Epithelial cell of alveolus of lung (primary cell): Measurements from ENCODE around the gene ZMIZ1. TPM values are rescaled to one million over a fixed set of nuclear protein-coding genes. Genes with fewer than 3 reads are reported as not detected.

Experiments
- total RNA-seq: library from RNA; depleted of rRNA; stranded (reverse); fragments of >200 nt; gene quantifications from 2 replicates; pipeline ENCODE4 v1.2.1, GENCODE V29; 2015

ZMIZ1 gene, protein sequence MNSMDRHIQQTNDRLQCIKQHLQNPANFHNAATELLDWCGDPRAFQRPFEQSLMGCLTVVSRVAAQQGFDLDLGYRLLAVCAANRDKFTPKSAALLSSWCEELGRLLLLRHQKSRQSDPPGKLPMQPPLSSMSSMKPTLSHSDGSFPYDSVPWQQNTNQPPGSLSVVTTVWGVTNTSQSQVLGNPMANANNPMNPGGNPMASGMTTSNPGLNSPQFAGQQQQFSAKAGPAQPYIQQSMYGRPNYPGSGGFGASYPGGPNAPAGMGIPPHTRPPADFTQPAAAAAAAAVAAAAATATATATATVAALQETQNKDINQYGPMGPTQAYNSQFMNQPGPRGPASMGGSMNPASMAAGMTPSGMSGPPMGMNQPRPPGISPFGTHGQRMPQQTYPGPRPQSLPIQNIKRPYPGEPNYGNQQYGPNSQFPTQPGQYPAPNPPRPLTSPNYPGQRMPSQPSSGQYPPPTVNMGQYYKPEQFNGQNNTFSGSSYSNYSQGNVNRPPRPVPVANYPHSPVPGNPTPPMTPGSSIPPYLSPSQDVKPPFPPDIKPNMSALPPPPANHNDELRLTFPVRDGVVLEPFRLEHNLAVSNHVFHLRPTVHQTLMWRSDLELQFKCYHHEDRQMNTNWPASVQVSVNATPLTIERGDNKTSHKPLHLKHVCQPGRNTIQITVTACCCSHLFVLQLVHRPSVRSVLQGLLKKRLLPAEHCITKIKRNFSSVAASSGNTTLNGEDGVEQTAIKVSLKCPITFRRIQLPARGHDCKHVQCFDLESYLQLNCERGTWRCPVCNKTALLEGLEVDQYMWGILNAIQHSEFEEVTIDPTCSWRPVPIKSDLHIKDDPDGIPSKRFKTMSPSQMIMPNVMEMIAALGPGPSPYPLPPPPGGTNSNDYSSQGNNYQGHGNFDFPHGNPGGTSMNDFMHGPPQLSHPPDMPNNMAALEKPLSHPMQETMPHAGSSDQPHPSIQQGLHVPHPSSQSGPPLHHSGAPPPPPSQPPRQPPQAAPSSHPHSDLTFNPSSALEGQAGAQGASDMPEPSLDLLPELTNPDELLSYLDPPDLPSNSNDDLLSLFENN
- 24.8 and 52.3 TPM in 2 replicates for total RNA-seq

DNA sequence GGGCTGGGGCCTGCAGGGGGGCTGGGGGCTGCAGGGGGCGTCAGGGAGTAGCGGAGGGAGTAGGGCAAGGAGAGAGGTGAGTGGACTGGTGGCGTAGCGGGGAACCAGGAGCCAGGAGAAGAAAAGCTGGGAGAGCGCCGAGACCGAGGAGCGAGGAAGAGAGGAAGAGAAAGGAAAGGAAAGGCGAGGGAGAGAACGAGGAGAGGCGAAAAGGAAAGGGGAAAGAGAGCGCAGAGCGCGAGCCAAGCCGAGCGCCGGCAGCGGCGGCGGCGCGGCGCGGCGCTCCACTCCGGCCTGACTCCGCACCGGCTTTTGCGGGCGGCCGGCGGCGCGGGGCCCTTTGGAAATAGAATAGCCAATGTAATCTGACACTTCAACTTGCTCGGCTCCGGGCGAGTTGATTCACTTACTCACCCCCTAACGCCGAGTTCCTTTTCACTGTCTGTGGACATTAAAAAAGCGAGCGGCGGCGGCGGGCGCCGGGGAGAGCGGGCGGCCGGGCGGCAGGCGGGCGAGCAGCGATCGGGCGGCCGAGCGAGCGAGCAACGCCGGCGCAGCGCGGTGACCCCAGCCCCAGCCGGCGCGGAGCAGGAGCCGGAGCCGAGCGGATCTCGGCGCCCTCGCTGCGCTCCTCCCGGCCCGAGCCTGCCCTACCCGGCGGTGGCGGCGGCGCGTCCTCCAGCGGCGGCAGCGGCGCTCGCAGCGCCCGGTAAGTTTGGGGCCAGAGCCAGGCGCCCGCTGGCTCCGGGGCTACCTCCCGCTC is at the start of gene ZMIZ1:
Gene ZMIZ1, plus strand, starts transcription at position 405 of the 763 bp plus-strand sequence. CDS start 132,667 bp downstream, outside the sequence.

DNA sequence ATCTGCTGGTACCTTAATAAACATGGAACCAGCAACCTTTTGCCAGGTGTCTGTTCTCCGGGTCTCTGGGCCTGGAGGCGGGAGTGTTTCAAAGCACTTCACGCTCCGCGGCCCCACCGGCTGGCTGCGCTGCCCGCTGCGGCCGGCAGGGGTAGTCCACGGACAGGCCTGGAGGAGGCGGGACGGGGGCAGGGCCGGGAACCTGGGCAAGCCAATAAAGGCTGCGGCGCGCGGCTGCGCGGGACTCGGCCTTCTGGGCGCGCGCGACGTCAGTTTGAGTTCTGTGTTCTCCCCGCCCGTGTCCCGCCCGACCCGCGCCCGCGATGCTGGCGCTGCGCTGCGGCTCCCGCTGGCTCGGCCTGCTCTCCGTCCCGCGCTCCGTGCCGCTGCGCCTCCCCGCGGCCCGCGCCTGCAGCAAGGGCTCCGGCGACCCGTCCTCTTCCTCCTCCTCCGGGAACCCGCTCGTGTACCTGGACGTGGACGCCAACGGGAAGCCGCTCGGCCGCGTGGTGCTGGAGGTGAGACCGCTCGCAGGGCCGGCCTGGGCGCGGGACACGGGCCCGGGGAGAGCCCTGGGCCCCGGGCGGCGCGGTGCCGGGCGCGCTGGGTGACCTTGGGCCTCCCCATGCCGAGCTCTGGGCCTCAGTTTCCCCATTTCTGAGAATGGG is 278.6 kb downstream of the ZMIZ1 start, which contains the start of gene PPIF:
Gene PPIF, plus strand, starts transcription at position 244 of the 668 bp plus-strand sequence. Its CDS starts 80 bp downstream, at position 324.

